Measurements from ENCODE around the gene MYO19.
A peak's percentile ranks its signal among the peaks of the same experiment; 100 is the strongest.
"Not testable (repeated sequence)": the region's sequence is repeated elsewhere in the genome, so short reads cannot be mapped to it uniquely, and the experiment has no call there.

MYO19 gene

GRCh38 chr17:36463916-36464764 is 70.5 kb downstream of the MYO19 start:
- DNase-seq (ENCODE audit: low spot score) (peak; percentile 93), FAIRE-seq (no peak)

DNA sequence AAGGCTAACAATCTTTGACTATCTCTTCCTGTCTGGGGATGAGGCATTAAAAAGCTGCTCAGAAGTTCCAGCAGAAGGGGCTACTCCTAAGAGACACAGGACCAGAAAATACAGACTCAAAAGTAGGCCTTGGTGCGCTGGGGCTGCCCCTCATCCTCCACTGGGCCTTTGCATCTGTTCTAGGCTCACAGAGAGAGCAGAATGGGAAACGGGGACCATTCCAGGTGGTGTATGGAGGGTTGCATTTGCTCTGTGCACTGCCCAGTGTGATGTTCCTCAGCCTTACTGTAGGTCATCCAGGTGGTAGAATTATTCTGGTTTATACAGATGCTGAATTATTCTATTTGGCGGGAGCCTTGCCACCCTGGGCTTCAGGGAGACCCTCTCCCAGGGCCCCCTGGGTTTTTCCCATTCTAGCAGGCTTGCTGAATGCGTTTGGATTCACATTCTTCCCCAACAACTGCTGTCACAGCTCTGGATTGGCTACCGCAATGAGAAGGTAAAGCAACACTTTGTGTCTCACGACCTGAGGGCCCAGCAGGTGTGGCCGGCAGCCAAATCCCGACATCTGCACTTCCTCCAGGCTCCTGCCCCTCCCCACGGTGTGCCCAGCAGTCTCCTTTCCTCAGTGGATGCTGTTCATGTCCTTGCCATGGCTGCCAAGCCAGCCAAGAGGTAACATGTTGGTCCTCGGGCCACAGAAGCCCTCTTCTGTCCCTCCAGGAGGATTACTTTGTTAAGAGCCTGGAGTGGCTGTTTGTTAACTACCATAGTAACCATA is 73.1 kb downstream of the MYO19 start:
- FAIRE-seq (no peak), DNase-seq (ENCODE audit: low spot score) (no peak)

- DNase-seq (ENCODE audit: low spot score) (no peak), FAIRE-seq (no peak)
Measured at GRCh38 chr17:36460265-36460937, 74.3 kb downstream of the MYO19 start.

DNA sequence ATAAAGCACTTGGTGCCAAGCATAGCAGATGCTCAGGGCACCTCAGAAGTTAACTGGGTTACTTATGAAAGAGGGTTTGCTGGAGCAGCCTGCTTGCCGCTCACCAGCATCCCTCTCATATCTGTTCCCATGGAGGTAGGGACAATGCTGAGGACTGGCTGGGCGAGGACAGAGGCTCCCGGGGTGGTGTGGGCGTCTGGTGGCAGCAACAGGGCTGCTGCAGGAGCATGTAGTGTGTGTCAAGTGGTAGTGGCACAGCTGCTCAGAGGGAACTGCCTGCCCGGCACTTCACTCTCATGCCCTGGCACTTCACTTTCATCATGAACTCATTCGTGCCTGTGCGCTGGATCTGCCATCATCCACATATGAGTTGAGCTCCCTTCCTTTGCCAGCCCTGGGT is 75.1 kb downstream of the MYO19 start:
- DNase-seq (ENCODE audit: low spot score) = no peak
- no peak for FAIRE-seq

DNA sequence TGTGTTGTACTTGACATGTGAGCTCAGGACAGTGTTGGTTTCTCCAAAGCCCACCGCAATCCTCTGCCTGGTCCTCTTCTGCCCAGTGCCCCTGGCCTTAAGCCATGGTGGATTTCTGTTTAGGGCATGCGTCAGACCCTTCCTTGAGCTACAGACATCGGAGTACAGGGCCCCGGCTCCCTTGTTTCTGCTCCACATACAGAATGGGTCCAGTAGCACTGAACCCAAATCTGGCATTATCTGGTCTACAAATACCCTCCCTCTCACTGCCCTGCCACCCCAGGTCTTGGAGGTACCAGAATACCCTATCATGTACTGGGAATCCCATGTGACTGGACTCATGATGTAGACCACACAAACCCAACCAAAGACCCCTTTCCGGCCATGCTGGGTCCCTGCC is 75.6 kb downstream of the MYO19 start:
- FAIRE-seq = no peak
- no peak for DNase-seq (ENCODE audit: low spot score)

DNA sequence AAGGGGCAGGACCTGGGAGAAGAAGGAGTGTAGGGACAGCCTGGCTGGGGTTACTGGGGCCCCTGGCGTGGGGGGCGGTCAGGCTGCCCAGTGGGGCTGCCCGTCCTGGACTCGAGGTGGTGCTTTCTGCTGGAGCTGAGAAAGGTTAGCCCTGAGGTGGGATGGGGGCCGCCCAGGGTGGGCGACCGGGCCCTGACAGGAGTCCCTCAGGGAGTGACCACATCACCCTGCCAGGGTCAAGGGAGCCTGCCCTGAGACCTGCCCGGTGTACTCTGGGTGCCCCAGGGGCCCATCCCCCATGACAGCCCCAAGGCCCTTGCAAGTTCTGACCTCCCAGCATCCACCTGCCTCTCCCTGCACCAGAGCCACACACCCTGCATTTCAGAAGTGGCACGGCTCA is 77.0 kb downstream of the MYO19 start:
- DNase-seq (ENCODE audit: low spot score); FAIRE-seq: not testable (repeated sequence)

DNA sequence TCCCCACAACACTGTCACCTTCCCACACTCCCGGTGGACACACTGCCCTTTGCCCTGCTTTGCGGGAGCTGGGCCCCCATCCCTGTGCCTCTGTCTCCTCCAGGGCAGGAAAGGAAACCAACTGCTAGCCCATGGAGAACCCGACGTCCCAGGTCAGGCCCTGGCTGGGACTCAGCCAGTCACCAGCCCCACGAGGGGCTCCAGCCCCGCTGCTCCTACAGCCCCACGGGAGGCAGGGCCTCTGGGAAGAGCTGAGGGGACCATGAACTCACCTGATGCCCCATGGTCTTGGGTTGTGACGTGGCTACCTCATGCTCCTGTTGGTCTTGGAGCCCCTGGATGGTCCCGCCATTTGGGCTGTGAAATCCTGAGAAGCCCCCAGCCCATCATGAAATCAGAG is 81.8 kb downstream of the MYO19 start:
- DNase-seq (ENCODE audit: low spot score); FAIRE-seq: not testable (repeated sequence)

DNA sequence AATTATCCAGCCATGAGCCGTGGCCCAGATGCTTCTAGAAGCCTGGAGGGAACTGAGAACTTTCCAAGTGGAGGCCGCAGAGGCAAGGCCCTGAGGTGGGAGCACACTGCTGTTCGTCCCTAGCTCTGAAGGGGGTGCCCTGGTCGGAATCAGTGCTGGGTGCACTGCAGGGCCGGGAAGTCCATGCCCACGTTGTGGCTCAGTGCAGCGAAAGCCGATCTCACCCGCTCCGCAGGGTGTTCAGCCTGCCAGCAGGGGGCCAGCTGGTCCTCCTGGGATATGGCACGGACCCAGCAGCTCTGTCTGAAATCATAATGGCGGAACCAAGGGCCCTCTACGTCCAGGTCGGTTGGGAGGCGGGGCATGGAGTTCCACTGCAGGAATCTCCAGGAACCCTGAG is 84.7 kb downstream of the MYO19 start:
- not testable (repeated sequence) for FAIRE-seq; DNase-seq (ENCODE audit: low spot score)
